ENCODE data around the gene SMG6. TPM values are rescaled to one million over a fixed set of nuclear protein-coding genes. Genes with fewer than 3 reads are reported as not detected.

SMG6 gene
- total RNA-seq, 1 experiment from 2014 or later = 28.6 TPM

DNA sequence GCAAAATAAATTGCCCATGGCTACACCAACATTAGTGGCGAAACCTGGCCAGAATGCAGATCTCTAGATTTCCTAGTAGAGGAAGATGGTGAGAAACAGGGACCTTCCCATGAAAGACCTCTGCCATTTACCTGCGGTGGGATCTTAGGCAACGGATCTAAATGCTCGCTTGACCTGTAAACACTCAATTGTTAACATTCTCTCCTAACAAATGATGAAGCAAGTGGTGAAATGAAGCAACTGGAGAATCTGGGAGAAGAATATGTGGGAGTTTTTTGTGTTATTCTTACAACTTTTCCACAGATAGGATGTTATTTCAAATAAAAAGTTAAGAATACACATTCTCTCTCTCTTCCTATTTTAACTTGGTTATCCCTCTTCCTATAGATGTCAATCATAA, 56.6 kb downstream of the SMG6 start:
- no peak overlapping the region for H2BK120ac ChIP-seq (ENCODE audit: low read depth, low read length, poor library complexity, severe bottlenecking)
- no peaks in the 10 kb centered on the region for H3K79me2 ChIP-seq (ENCODE audit: insufficient read depth, low read length)
- Mint-ChIP-seq H3K4me3 (no peak overlapping the region), H3K27ac (no peak overlapping the region; a peak in 1 of 7 replicates), H3K9me3 (no peaks in the 10 kb centered on the region), H3K27me3 (ENCODE audit: low read depth) (no peaks in the 10 kb centered on the region), H3K36me3 (ENCODE audit: insufficient read depth in 1 of 3, low read depth in 3 of 3) (peaks cover 10 to 36% (median 33%) of the 10 kb centered on the region in 3 experiments; a peak in 6 of 7 replicates), H3K4me1 (no peaks in the 10 kb centered on the region)
- no peak overlapping the region for H3K23ac ChIP-seq (ENCODE audit: insufficient read length, low read depth, low read length)
- no peak overlapping the region for H2BK12ac ChIP-seq (ENCODE audit: insufficient read length, low read depth, low read length)
- H3K9me3 ChIP-seq (ENCODE audit: control insufficient read depth, low read depth, low read length) = no peaks in the 10 kb centered on the region
- no peak overlapping the region for H2BK5ac ChIP-seq (ENCODE audit: insufficient read length, low read length)
- H4K91ac ChIP-seq (ENCODE audit: insufficient read length, low read depth, low read length) = no peak overlapping the region
- no peaks in the 10 kb centered on the region for H3K79me1 ChIP-seq (ENCODE audit: insufficient read depth, low read depth, low read length, poor library complexity, severe bottlenecking)
- WGBS (ENCODE audit: extremely low coverage, insufficient read length, low lambda C conversion rate) = no CpG with 5 or more reads among the region's 4 CpGs
- H3K18ac ChIP-seq (ENCODE audit: insufficient read length, low read depth, low read length) = no peak overlapping the region
- H3K27ac ChIP-seq (ENCODE audit: insufficient read length, low read depth, low read length) = no peak overlapping the region
- no peak overlapping the region for H4K8ac ChIP-seq (replicated peaks; ENCODE audit: insufficient read length, low read depth, low read length)
- no peaks in the 10 kb centered on the region for H4K20me1 ChIP-seq (ENCODE audit: control insufficient read depth, insufficient read depth, insufficient read length)
- no peaks in the 10 kb centered on the region for H3K27me3 ChIP-seq (ENCODE audit: insufficient read depth, low read length)
- H3K4me1 ChIP-seq (ENCODE audit: insufficient read depth, low read length) = no peaks in the 10 kb centered on the region
- no peak overlapping the region for H3T11ph ChIP-seq (ENCODE audit: low read length)
- H2BK20ac ChIP-seq (ENCODE audit: low read depth, low read length, poor library complexity, severe bottlenecking) = no peak overlapping the region
- H2AFZ ChIP-seq (ENCODE audit: low read length) = no peak overlapping the region
- H3K4ac ChIP-seq (ENCODE audit: low read depth, low read length) = no peak overlapping the region
- H2AK5ac ChIP-seq (ENCODE audit: insufficient read length, low read length) = no peak overlapping the region
- H3K9ac ChIP-seq (ENCODE audit: extremely low read depth, insufficient read length, low read length) = no peak overlapping the region
- H3K14ac ChIP-seq (ENCODE audit: insufficient read depth, low read length) = no peak overlapping the region
- H3K4me2 ChIP-seq (ENCODE audit: insufficient read depth, insufficient read length, low read length) = no peak overlapping the region
- TF ChIP-seq, protein P1, sequence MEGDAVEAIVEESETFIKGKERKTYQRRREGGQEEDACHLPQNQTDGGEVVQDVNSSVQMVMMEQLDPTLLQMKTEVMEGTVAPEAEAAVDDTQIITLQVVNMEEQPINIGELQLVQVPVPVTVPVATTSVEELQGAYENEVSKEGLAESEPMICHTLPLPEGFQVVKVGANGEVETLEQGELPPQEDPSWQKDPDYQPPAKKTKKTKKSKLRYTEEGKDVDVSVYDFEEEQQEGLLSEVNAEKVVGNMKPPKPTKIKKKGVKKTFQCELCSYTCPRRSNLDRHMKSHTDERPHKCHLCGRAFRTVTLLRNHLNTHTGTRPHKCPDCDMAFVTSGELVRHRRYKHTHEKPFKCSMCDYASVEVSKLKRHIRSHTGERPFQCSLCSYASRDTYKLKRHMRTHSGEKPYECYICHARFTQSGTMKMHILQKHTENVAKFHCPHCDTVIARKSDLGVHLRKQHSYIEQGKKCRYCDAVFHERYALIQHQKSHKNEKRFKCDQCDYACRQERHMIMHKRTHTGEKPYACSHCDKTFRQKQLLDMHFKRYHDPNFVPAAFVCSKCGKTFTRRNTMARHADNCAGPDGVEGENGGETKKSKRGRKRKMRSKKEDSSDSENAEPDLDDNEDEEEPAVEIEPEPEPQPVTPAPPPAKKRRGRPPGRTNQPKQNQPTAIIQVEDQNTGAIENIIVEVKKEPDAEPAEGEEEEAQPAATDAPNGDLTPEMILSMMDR (conservative IDR thresholded peaks at IDR 0.05) = no peak
- H3K23me2 ChIP-seq (ENCODE audit: insufficient read length, low read depth, low read length, poor library complexity, severe bottlenecking) = no peaks in the 10 kb centered on the region
- H4K5ac ChIP-seq (ENCODE audit: insufficient read length, low read depth, low read length) = no peak overlapping the region
- no peak overlapping the region for H3K56ac ChIP-seq (ENCODE audit: insufficient read length, low read depth, low read length)
- no peak for DNase-seq
- no peak overlapping the region for H2BK15ac ChIP-seq (ENCODE audit: low read depth, low read length)
